ENCODE measurements around the gene EPOP. TPM values are rescaled to one million over a fixed set of nuclear protein-coding genes. Genes with fewer than 3 reads are reported as not detected.

Gene EPOP
- 0.09 and 0.29 TPM in 2 replicates for total RNA-seq (2014; rRNA removed; shearing (Covaris generic))

DNA sequence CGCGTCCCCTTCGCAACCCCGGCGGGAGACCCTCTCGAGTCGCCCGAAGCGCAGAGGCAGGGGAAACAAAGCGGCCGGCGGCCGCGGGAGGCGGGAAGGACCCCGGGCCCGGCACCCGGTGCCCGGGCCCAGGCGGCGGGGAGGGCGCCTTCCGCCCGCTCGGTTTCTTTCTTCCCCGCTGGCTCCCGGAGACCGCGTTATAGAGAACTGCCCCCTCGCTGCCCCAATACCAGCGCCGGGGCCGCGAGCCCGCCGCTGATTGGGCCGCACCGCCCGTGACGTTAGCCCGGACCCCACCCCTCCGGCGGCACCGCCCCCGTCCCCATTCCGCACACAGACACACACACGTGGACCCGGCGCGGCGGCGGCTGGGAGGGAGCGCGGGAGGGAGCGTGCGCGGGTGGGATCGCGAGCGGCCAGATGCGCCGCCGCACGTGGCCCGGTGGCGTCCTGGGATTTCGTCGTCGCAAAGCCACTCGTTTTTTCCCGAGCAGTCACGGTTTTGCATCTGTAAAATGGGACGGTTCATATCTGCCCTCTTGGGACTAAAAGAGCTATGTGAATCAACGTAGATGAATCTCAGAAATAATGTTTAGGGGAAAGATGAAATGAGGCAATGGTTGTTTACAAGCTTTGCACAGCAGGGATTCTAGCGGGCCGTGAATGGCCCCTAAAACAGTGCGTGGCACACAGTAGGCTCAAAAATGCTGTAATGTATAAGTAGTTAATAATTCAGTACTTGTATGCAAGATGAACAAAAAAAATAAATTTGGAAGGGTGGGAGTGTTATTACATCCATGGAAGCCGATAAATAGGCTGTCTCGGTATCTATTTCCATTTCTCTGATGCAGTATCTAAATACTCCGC lies at the start of gene EPOP:
EPOP (minus strand) TSS at position 209 of the 867 bp plus-strand sequence. CDS start 462 bp downstream, outside the sequence.
- peaks cover 5% of the 10 kb centered on the region; the same call in 1 of the 2 replicates for H3K9me3 ChIP-seq (replicated peaks)
- H3K27ac ChIP-seq: no peak within 1 kb of the TSS
- peaks cover 26% of the 10 kb centered on the region for H3K4me1 ChIP-seq (replicated peaks)
- peaks cover 48% of the 10 kb centered on the region for H3K27me3 ChIP-seq (replicated peaks)
- H3K4me3 ChIP-seq: peak within 1 kb of the TSS; percentile 42
- H3K36me3 ChIP-seq: no peaks in the 10 kb centered on the region
- DNase-seq (ENCODE audit: low read depth in 1 of 2, low spot score in 2 of 2): peak; percentile 49 to 83

DNA sequence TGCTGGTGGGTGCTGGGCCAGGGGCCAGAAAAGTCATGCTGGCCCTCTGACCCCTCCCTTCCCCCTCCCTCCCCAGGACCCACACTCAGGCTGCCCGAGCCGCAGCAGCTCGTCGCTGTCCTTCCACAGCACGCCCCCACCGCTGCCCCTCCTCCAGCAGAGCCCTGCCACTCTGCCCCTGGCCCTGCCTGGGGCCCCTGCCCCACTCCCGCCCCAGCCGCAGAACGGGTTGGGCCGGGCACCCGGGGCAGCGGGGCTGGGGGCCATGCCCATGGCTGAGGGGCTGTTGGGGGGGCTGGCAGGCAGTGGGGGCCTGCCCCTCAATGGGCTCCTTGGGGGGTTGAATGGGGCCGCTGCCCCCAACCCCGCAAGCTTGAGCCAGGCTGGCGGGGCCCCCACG lies 47.0 kb upstream of the EPOP start:
- no peak for DNase-seq (ENCODE audit: low read depth in 1 of 2, low spot score in 2 of 2)
- Histone ChIP-seq H3K36me3 (peaks cover 22% of the 10 kb centered on the region), H3K27ac (no peak overlapping the region), H3K9me3 (replicated peaks) (no peaks in the 10 kb centered on the region), H3K4me1 (replicated peaks) (no peaks in the 10 kb centered on the region), H3K27me3 (replicated peaks) (no peaks in the 10 kb centered on the region), H3K4me3 (no peak overlapping the region)

DNA sequence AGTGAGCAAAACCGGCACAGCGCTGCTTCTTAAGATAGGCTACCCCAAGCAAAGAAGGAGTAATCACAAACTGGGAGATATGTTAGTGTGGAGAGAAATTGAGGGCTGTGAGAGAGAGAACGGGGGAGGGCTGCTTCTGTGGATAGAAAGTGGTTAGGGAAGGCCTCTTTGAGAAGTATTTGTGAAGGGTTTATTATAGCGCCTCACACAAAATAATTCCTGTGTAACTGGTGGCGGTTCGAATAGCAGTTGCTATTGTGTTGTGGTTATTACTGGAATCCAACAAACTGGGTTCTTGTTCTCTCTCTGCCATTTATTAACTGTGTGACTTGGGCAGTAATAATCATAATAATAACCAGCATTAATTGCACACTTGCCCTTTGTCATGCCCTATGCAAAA lies 46.2 kb upstream of the EPOP start:
- peaks cover 26% of the 10 kb centered on the region for H3K36me3 ChIP-seq
- DNase-seq (ENCODE audit: low read depth in 1 of 2, low spot score in 2 of 2): no peak
- H3K9me3 ChIP-seq (replicated peaks): no peaks in the 10 kb centered on the region
- no peak overlapping the region for H3K4me3 ChIP-seq
- H3K27me3 ChIP-seq (replicated peaks): no peaks in the 10 kb centered on the region
- H3K27ac ChIP-seq: no peak overlapping the region
- H3K4me1 ChIP-seq (replicated peaks): no peaks in the 10 kb centered on the region

DNA sequence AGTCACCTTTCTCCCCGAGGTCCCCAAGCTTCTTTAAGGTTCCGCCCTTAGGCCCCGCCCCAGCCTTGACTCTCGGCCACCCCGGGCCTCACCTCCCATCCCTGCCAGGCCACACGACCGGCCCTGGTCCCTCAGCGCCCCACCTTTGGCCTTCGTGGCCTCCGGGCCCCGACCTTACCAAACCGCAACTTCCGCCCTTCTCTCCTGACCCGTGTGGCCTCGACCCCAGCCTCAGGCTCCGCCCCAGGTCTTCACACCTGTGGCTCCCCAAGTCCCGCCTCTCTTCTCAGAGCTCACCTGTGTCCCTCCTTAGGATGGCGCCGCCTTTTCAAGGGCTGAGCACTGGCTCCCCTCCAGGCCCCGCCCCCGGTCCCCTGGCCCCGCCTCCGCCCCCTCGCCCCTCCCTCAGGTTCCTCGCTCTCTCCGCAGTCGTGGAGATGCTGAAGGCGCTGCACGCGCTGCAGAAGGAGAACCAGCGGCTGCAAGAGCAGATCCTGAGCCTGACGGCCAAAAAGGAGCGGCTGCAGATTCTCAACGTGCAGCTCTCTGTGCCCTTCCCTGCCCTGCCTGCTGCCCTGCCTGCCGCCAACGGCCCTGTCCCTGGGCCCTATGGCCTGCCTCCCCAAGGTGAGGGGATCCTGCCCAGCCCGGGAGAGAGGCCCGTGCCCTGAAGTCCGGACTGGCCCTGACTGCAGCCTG lies 45.3 kb upstream of the EPOP start:
- no peak overlapping the region for H3K27ac ChIP-seq
- DNase-seq (ENCODE audit: low read depth in 1 of 2, low spot score in 2 of 2): no peak
- H3K9me3 ChIP-seq (replicated peaks): no peaks in the 10 kb centered on the region
- no peaks in the 10 kb centered on the region for H3K27me3 ChIP-seq (replicated peaks)
- no peak overlapping the region for H3K4me3 ChIP-seq
- H3K36me3 ChIP-seq: peaks cover 26% of the 10 kb centered on the region
- no peaks in the 10 kb centered on the region for H3K4me1 ChIP-seq (replicated peaks)

DNA sequence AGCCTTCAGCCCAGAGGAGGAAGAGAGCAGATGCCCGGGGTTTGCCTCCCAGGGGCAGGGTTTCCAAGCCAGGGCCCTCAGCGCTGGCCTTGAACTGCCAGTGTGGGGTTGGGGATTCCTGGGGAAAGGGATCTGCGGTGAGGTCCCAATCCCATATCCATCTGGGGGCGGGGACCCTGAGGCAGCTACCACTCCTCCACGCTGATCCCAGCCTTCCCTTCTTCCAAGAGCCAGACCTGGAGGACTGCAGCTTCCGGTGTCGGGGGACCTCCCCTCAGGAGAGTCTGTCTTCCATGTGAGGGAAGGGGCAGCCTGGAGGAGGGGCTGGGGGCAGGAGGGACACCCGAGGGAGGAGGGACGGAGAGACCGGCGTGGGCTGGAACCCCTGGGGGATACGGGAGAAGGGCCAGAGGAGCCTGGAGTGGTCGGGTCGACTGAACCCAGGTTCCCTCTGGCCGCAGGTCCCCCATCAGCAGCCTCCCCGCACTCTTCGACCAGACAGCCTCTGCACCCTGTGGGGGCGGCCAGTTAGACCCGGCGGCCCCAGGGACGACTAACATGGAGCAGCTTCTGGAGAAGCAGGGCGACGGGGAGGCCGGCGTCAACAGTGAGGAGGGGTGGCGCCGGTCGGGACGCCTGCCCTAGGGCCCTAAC lies 44.7 kb upstream of the EPOP start:
- H3K9me3 ChIP-seq (replicated peaks): no peaks in the 10 kb centered on the region
- peaks cover 23% of the 10 kb centered on the region for H3K36me3 ChIP-seq
- no peak overlapping the region for H3K27ac ChIP-seq
- no peak for DNase-seq (ENCODE audit: low read depth in 1 of 2, low spot score in 2 of 2)
- no peaks in the 10 kb centered on the region for H3K27me3 ChIP-seq (replicated peaks)
- no peak overlapping the region for H3K4me3 ChIP-seq
- no peaks in the 10 kb centered on the region for H3K4me1 ChIP-seq (replicated peaks)

DNA sequence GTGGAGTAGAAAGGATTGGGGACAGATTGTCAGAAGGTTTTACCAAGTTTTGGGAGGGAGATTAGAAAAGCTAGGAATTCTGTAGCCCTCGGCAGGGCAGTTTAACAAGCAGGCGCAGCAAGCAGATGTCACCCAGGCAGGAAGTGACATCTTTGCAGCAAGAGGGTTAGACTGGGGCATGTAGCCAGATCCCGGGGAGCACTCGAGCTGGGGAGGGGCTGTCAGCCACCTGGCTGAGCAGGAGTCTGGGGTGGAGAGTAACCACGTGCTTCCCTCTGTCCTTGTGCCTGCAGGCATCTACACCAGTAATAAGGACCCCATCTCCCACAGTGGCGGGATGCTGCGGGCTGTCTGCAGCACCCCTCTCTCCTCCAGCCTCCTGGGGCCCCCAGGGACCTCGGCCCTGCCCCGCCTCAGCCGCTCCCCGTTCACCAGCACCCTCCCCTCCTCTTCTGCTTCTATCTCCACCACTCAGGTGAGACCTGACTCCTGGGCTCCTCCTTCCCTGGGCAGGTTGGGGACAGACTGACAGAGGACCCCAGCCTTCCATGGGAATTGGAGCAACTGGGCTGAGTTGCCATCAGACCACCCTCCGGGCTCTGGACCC lies 42.5 kb upstream of the EPOP start:
- Histone ChIP-seq H3K9me3 (replicated peaks) (no peaks in the 10 kb centered on the region), H3K4me1 (replicated peaks) (no peaks in the 10 kb centered on the region), H3K36me3 (peaks cover 34% of the 10 kb centered on the region), H3K27ac (no peak overlapping the region), H3K4me3 (no peak overlapping the region), H3K27me3 (replicated peaks) (no peaks in the 10 kb centered on the region)
- no peak for DNase-seq (ENCODE audit: low read depth in 1 of 2, low spot score in 2 of 2)

DNA sequence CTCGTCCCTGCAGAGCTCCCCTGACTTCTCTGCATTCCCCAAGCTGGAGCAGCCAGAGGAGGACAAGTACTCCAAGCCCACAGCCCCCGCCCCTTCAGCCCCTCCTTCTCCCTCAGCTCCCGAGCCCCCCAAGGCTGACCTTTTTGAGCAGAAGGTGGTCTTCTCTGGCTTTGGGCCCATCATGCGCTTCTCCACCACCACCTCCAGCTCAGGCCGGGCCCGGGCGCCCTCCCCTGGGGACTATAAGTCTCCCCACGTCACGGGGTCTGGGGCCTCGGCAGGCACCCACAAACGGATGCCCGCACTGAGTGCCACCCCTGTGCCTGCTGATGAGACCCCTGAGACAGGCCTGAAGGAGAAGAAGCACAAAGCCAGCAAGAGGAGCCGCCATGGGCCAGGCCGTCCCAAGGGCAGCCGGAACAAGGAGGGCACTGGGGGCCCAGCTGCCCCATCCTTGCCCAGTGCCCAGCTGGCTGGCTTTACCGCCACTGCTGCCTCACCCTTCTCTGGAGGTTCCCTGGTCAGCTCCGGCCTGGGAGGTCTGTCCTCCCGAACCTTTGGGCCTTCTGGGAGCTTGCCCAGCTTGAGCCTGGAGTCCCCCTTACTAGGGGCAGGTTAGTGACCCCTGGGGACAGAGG lies 41.7 kb upstream of the EPOP start:
- H3K27ac ChIP-seq: no peak overlapping the region
- no peaks in the 10 kb centered on the region for H3K9me3 ChIP-seq (replicated peaks)
- no peaks in the 10 kb centered on the region for H3K4me1 ChIP-seq (replicated peaks)
- H3K4me3 ChIP-seq: no peak overlapping the region
- H3K36me3 ChIP-seq: peaks cover 36% of the 10 kb centered on the region
- DNase-seq (ENCODE audit: low read depth in 1 of 2, low spot score in 2 of 2): no peak
- H3K27me3 ChIP-seq (replicated peaks): no peaks in the 10 kb centered on the region

DNA sequence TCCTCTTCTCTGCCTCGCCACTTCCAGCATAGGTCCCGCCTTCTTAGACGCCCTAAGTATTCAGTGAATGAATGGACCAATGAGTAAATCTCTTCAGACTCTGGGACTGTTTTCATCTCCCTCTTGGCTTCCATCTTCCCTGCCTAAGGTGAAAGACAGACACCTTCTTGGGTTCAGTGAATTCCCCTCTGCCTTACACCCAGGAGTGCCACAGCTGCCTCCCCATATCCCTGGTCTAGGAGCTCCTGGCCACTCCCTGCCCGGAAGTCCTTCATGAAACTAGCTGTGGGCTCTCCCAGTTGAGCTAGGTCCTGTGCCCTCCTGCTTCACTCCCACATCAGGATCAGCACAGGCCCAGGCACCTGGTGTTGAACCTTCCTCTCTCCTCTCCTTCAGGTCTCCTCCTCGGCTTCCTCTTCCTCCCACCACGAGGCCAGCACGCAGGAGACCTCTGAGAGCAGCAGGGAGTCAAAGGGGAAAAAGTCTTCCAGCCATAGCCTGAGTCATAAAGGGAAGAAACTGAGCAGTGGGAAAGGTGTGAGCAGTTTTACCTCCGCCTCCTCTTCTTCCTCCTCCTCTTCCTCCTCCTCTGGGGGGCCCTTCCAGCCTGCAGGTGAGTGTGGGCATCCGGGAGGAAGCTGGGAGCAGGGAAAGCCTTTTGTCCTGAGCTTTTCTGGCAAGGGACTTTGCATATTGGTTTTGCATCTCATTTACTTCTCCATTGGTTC lies 40.6 kb upstream of the EPOP start:
- H3K36me3 ChIP-seq: peaks cover 25% of the 10 kb centered on the region
- H3K4me1 ChIP-seq (replicated peaks): no peaks in the 10 kb centered on the region
- no peak overlapping the region for H3K27ac ChIP-seq
- H3K9me3 ChIP-seq (replicated peaks): no peaks in the 10 kb centered on the region
- H3K27me3 ChIP-seq (replicated peaks): no peaks in the 10 kb centered on the region
- H3K4me3 ChIP-seq: no peak overlapping the region
- DNase-seq (ENCODE audit: low read depth in 1 of 2, low spot score in 2 of 2): no peak

DNA sequence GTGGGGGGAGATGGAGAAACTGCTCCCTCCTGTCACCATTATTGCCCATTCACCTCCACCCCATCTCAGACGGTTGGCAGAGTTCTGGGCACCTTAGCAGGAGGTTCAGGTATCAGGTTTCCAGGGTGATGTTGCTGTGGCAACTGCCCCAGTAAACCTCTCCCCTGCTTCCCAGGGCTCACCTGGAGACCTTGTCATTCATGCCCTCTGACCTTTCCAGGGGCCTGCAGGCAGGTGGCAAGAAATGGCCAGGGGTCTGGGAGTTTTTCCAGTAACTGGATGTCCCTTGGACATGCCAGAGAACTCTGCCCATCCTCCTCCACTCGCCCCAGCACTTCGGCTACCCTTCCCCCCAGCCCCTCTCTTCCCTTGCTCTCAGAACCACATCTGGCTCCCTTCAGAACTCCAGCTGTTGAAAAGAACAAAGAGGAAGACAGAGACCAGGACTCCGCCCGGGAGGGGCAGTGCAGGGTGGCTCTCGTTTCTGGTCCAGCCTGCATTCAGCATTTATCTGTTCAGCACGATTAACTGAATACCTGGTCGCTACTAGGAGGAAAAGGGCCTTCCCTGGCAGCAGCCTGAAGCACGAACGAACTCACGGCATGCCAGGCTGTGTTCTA lies 38.8 kb upstream of the EPOP start:
- H3K36me3 ChIP-seq: peaks cover 35% of the 10 kb centered on the region
- DNase-seq (ENCODE audit: low read depth in 1 of 2, low spot score in 2 of 2): no peak
- no peak overlapping the region for H3K27ac ChIP-seq
- no peaks in the 10 kb centered on the region for H3K4me1 ChIP-seq (replicated peaks)
- H3K4me3 ChIP-seq: no peak overlapping the region
- no peaks in the 10 kb centered on the region for H3K9me3 ChIP-seq (replicated peaks)
- H3K27me3 ChIP-seq (replicated peaks): no peaks in the 10 kb centered on the region

DNA sequence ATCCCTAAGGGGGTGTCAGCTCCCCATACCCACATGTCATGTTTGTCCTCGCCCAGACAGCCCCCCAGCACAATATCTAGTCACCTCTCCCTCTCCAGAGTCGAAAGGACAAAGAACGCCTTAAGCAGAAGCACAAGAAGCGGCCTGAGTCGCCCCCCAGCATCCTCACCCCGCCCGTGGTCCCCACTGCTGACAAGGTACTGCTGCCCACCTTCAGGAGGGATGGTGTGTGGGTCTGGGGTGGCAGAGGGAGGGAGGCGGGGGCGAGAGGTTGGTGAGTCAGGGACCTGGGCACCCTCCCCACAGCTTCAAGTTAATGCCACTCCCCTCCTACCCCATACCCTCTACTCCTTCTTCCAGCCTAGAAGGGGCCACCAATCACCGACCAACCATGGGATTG lies 37.8 kb upstream of the EPOP start:
- DNase-seq (ENCODE audit: low read depth in 1 of 2, low spot score in 2 of 2): no peak
- Histone ChIP-seq H3K4me1 (replicated peaks) (no peaks in the 10 kb centered on the region), H3K9me3 (replicated peaks) (no peaks in the 10 kb centered on the region), H3K4me3 (no peak overlapping the region), H3K36me3 (peaks cover 35% of the 10 kb centered on the region), H3K27ac (no peak overlapping the region), H3K27me3 (replicated peaks) (no peaks in the 10 kb centered on the region)

DNA sequence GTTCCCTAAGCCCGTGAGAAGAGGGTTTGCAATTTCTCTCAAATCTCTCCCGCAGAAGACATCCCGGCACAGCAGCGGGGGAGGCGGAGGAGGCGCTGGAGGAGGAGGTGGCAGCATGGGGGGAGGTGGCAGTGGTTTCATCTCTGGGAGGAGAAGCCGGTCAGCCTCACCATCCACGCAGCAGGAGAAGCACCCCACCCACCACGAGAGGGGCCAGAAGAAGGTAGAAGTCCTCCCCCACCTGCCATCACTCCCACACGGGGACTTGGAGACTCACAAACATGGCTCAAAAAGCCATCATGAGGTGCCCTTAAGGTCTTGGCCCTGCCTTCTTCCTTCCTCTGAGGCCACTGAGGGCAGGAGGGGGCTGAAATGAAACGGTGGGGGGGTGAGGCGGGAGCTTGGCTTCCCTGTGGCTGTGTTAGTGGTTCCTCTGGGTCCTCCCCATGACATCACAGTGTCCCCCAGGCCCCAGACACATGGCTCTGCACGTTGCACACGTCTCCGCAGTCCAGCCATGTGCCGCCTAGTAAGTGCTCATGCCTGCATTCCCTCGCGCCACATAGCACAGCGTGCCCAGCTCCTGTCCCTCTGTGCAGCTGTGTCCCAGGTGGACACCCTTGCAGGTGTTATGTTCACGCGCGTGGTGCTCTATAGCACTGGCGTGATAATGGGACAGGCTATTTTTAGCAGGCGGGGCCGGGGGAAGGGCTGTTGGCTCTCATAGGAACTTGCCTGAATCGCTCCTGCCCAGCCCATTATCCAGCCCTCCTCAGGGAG lies 37.2 kb upstream of the EPOP start:
- no peaks in the 10 kb centered on the region for H3K9me3 ChIP-seq (replicated peaks)
- no peak for DNase-seq (ENCODE audit: low read depth in 1 of 2, low spot score in 2 of 2)
- peaks cover 31% of the 10 kb centered on the region for H3K36me3 ChIP-seq

DNA sequence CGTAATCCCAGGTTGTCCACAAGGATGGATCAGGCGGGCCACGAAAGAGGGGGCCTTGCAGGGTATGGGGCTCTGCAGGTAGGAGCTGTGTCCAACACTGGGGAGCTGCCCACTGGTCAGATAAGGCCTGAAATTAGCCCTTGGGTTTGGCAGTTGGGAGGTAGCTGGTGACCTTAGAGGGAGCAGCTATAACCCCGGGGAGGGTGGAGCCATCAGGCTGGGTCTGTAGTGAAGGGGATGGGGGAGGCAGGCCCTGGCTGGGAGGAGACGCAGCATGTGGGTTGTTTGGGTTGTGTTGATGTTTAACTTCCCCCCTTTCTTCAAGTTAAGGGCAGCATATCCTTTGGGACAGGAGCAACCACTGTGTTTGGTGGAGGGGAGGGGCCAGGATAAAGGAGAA lies 36.2 kb upstream of the EPOP start:
- Histone ChIP-seq H3K4me1 (replicated peaks) (peaks cover 8% of the 10 kb centered on the region), H3K4me3 (no peak overlapping the region), H3K27me3 (replicated peaks) (no peaks in the 10 kb centered on the region), H3K36me3 (peaks cover 25% of the 10 kb centered on the region), H3K9me3 (replicated peaks) (no peaks in the 10 kb centered on the region), H3K27ac (no peak overlapping the region)
- no peak for DNase-seq (ENCODE audit: low read depth in 1 of 2, low spot score in 2 of 2)

More for the DNA sequence above, 37.2 kb upstream of the EPOP start:
- Histone ChIP-seq H3K4me1 (replicated peaks) (no peaks in the 10 kb centered on the region), H3K27me3 (replicated peaks) (no peaks in the 10 kb centered on the region), H3K4me3 (no peak overlapping the region), H3K27ac (no peak overlapping the region)

All from SJSA1 (cell line).